A673 (cell line): ENCODE data around the gene PRAMEF18.
"Not testable (repeated sequence)": the region's sequence is repeated elsewhere in the genome, so short reads cannot be mapped to it uniquely, and the experiment has no call there.

Experiments used
- EZH2 ChIP-seq: fragments of 200-600 bp; sonication (generic); IDR thresholded peaks from 2 replicates; pipeline ENCODE4 v1.6.1; 2017; ENCODE audit warnings: borderline replicate concordance, low read depth, mild to moderate bottlenecking, mixed read lengths, antibody characterized with exemption, low read length; ENCODE audit not compliant: poor library complexity, severe bottlenecking
- TF ChIP-seq, protein P1 (sequence below): fragments of 300-800, 200-600 bp; sonication (generic); conservative IDR thresholded peaks from 2 replicates; pipeline ENCODE4 v1.5.1; 2017; ENCODE audit warnings: low read depth, mild to moderate bottlenecking, antibody characterized with exemption, low read length, moderate library complexity, mixed read lengths

GRCh38 chr1:13243536-13244263, 17.7 kb upstream of the PRAMEF18 start:
- TF ChIP-seq, protein P1, sequence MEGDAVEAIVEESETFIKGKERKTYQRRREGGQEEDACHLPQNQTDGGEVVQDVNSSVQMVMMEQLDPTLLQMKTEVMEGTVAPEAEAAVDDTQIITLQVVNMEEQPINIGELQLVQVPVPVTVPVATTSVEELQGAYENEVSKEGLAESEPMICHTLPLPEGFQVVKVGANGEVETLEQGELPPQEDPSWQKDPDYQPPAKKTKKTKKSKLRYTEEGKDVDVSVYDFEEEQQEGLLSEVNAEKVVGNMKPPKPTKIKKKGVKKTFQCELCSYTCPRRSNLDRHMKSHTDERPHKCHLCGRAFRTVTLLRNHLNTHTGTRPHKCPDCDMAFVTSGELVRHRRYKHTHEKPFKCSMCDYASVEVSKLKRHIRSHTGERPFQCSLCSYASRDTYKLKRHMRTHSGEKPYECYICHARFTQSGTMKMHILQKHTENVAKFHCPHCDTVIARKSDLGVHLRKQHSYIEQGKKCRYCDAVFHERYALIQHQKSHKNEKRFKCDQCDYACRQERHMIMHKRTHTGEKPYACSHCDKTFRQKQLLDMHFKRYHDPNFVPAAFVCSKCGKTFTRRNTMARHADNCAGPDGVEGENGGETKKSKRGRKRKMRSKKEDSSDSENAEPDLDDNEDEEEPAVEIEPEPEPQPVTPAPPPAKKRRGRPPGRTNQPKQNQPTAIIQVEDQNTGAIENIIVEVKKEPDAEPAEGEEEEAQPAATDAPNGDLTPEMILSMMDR: not testable (repeated sequence)
- not testable (repeated sequence) for TF ChIP-seq EZH2
